Measurements from ENCODE around the gene CHD9.

GRCh38 chr16:53232826-53233529 lies 178.2 kb downstream of the CHD9 start:
- TF ChIP-seq POLR2A (IDR thresholded peaks at IDR 0.05; ENCODE audit: low read depth, low read length): no peak
- no peak for TF ChIP-seq POLR2AphosphoS5 (IDR thresholded peaks at IDR 0.05; ENCODE audit: low read depth, low read length)
- no peak for TF ChIP-seq TAF1 (IDR thresholded peaks at IDR 0.05; ENCODE audit: borderline replicate concordance, low read depth, low read length)
